Stimulated activated CD4-positive, alpha-beta T cell treated with anti-CD3 and anti-CD28 coated beads, TNF-alpha, amount 100 ng/mL, for 4 hours (primary cell): Measurements from ENCODE around the gene LIMCH1.
"Not testable (repeated sequence)": the region's sequence is repeated elsewhere in the genome, so short reads cannot be mapped to it uniquely, and the experiment has no call there.

Experiments
- DNase-seq, 3 experiments: peaks; one replicate each; pipeline ENCODE4 v3.0.0-alpha.2; 2020; ENCODE audit warnings: low read depth in 3 of 3

The LIMCH1 gene

GRCh38 chr4:41678086-41678816, 140.3 kb downstream of the LIMCH1 start:
- DNase-seq = no peak

GRCh38 chr4:41678951-41679350, 141.0 kb downstream of the LIMCH1 start:
- DNase-seq = no peak

GRCh38 chr4:41679991-41680390, 142.0 kb downstream of the LIMCH1 start:
- no peak for DNase-seq

- DNase-seq = no peak
These were observed 143.1 kb downstream of the LIMCH1 start for GRCh38 chr4:41681054-41681453.

DNA sequence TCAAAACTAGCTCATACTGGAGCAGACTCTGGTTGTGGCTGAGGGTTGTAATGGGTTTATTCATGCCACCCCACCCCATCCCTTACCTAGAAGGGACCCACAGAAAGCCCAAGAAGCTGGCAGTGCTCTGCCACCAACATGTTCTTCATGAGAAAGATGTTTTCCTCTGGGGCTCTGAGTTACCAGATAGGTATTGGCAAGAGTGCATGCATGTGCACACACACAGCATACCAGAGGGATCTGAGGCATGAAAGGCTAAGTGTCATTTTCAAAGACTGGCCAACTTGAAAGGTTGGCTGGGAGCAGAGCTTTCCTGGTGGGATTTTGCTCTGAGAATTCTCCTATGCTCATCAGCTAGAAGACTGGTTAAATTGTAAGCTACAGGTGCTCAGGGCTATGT, 145.4 kb downstream of the LIMCH1 start:
- DNase-seq = no peak

DNA sequence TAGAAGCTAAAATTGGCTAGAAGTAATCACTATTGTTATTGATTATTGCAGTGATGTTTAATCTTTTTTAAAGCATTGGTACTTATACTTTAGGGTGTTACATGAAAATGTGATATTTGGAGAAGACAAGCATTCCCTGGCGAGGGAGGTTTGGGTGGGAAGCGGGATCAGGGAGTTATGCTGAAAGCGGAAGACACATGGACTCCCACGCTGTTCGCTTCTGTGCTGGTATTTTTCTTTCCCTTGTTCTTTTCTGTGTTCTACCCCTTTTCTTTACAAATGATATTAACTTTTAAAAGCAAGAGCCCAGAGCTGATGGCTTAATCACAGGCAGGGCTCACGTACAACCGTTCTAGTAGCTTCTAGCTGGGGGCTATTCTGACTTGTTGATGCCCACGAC, 148.9 kb downstream of the LIMCH1 start:
- no peak for DNase-seq

- no peak for DNase-seq
These were observed 150.0 kb downstream of the LIMCH1 start for GRCh38 chr4:41687971-41688370.

DNA sequence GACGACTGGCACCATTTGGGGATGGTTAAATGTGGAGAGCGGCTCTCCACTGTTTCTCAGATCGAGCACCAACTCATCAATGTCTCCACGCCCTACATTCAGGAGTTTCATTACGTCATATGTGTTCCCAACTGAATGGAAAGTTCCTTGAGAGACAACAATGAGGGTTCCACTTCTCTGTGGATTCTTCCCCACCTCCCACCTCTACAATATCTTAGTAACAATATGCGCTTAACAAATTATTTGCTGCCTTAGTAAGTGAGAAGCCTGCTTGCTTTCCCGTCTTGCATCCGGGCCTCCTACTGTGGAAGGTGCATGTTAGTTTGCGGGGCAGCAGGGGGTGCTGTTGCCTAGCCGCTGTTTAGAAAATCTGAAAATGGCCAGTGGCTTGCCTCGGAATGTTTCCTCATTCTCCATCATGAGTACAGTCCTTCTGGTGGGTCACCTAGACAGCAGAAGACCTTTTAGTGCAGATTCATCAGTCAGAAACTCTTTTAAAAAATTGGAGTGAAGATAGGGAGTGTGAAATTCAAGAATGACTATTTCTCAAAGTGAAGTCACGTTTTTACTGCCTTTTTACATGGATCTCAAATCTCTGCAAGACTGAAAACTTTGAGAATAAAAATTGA, 154.9 kb downstream of the LIMCH1 start:
- DNase-seq = peak in 1 of 3 experiments; percentile 4

- no peak for DNase-seq
These were observed 155.7 kb downstream of the LIMCH1 start for GRCh38 chr4:41693629-41694028.

DNA sequence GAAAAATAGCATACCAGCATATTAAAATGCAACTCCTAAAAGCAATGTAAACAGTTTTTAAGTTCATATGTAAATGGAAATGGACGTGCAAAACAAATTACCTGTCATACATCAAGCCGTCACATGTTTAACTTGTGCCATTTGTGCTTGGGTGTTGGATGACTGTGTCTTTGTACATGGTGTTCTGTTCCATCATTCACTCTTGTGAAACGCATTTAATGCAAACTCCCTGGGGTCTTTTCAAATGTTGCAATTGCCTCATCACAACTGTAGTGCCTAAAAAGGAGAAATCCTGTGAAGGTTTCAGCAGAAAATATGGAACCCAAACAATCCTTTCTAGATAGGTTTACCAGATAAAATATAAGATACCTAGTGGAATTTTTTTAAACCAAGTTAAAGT, 158.2 kb downstream of the LIMCH1 start:
- DNase-seq = no peak

- no peak for DNase-seq
These were observed 158.8 kb downstream of the LIMCH1 start for GRCh38 chr4:41696763-41697162.

- DNase-seq = no peak
These were observed 164.0 kb downstream of the LIMCH1 start for GRCh38 chr4:41701983-41702382.

DNA sequence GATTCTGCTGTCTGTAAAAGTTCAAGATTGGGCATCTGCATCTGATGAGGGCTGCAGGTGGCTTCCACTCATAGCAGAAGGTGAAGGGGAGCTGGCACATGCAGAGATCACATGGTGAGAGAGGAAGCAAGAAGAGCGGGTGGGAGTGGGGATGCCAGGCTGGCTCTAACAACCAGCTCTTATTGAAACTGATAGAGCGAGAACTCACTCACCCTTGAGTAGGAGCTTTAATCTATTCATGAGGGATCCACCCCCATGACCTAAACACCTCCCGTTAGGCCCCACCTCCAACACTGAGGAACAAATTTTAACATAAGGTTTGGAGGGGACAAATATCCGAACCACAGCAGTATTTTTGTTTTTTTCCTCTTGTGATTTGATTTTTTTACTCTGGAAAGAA, 164.8 kb downstream of the LIMCH1 start:
- no peak for DNase-seq

DNA sequence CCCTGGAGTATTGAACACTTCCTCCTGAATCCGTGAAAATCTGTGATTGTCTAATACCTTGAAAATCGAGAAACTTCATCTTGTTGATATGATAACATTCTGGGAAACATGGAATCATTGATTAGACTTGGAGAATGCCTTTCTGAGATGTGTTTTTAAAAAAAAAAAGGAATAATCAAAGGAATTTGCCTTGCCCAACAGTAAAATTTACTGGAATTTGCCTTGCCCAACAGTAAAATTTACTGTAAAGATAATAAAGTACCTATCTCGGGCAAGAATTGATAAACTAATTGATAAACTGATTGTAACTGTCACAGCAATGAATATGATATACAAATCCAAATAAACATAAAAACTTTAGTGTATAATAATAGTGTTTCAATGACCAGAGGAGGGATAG, 165.8 kb downstream of the LIMCH1 start:
- no peak for DNase-seq

DNA sequence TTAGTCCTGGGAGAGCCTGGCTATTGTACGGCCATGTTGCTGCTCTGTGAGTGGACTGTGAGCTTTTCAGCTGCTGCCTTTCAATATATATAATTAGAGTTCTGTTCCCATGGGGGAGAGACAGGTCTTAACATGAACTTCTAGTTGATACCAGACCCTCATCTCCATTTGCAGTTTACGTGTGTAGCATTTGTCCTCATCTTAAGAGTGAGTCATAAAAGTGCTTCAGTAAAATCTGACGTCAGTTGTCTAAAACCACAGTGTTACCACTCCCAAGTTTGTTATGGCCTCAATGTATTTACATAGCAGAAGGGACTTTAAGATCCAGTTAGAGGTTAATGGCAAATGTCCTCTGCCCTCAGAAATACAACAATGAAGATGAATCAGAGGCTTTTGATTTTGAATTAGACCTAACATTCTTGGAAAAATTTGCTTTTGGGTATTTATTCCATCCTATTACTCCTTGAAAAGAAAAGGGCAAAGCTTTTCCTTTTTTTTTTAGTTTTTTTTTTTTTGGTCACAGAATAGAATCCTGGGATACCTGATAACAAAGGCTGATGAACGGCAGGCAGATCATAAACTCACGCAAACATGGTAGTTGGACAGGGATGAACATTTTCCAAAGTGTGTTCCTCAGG, 172.0 kb downstream of the LIMCH1 start:
- no peak for DNase-seq

DNA sequence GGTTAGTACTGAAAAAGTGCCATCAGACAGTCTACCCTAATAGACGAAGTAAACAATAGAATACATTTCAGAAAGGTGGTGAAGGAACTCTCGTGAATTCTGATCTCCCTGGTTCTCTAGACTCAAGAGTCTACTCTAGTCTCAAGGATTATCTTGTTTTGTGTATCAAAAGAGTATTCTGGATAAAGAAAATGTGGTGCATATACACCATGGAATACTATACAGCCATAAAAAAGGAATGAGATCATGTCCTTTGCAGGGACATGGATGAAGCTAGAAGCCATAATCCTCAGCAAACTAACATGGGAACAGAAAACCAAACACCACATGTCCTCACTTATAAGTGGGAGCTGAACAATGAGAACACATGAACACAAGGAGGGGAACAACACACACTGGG, 173.7 kb downstream of the LIMCH1 start:
- not testable (repeated sequence) for DNase-seq

- no peak for DNase-seq
These were observed 174.5 kb downstream of the LIMCH1 start for GRCh38 chr4:41712425-41712824.

- no peak for DNase-seq
These were observed 175.8 kb downstream of the LIMCH1 start for GRCh38 chr4:41713768-41714167.

DNA sequence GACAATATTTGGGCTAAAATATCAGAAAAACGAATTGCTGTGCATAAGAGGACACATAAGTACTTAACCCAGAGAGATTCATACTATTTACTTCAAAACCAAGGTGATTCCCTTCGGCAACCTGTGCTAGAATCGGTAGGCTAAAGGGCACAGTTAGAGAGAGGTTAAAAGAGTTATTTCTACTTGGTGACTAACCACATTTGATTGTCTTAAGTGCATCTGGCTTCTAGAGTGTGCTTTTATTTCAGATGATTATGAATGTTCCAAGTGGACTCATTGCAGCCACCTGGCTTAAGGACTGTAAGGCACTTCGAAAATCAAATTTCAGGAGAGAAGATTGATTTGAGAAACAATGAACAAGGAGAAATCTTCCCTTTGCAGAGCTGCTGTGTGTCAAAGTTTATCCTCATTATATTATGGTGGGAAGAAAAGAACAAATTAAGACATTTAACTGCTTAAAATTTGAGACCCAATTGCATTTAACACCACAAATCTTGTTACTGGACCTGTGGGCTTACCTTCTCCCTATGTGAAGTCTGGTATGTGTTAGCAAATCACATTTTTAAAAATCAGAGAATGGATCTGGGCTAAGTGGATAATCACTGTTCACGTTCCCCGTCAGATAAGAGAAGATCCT, 176.5 kb downstream of the LIMCH1 start:
- no peak for DNase-seq

DNA sequence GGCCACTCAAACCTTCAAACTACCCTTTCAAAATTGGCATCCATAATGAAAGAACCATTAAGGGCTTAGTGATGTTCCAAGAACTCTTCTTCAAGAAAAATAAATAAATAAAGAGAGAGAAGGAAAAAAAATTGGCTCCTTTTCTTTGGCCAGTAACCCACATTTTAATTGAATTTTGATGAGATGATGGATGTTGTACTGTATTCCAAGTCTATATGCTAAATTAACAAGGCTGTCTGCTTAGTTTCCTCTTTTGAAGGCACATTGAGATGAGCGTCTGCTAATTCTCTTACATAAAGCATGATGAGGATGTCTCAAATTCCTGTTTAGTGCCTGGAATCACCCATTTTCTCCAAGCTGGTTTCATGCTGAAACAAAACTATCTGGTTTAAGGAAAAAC, 177.2 kb downstream of the LIMCH1 start:
- DNase-seq = no peak

DNA sequence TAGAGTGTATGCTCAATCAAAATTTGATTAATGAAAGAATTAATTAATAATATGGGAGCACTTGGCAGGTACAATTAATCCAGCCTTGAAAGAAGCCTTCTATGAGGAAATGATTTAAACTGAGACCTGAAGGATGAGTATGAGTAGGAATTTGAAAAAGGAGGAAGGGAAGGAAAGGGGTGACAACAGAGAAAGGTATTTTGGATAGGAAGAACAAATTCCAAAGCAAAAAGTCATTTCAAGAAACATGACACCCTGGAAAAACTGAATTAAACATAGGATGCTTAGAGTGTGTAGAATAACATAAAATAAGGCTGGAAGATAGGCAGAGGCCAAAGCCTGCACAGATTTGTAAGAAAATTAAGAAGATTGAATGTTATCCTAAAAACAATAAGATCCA, 180.9 kb downstream of the LIMCH1 start:
- DNase-seq = no peak

- no peak for DNase-seq
These were observed 181.5 kb downstream of the LIMCH1 start for GRCh38 chr4:41719417-41719816.

GRCh38 chr4:41722181-41722580, 184.2 kb downstream of the LIMCH1 start:
- DNase-seq = no peak
